Measurements from ENCODE around the gene SECISBP2L.

- TF ChIP-seq CTCF (IDR thresholded peaks at IDR 0.05; ENCODE audit: low read length): no peak
- TF ChIP-seq EZH2phosphoT487 (IDR thresholded peaks at IDR 0.05; ENCODE audit: low read length): no peak
- TF ChIP-seq EZH2 (optimal IDR thresholded peaks at IDR 0.05; ENCODE audit: low read depth, low read length): no peak
Measured at GRCh38 chr15:49015896-49016295, 30.4 kb downstream of the SECISBP2L start.
